ENCODE data around the gene CASP10. TPM values are rescaled to one million over a fixed set of nuclear protein-coding genes. Genes with fewer than 3 reads are reported as not detected.

The CASP10 gene
- total RNA-seq, result 10 to 100 TPM in 2 of 9 donors, 1 to 10 TPM in 7; 4.3 to 24.0 (median 5.8) TPM
- 1 to 10 TPM; 2.8 to 3.5 TPM for polyA plus RNA-seq
- long read RNA-seq, donor 1, result 0 reads
- long read RNA-seq, donor 2, full-length matches to known transcripts, result 3 of 8 reads
- long read RNA-seq, donor 2, partial matches to known transcripts, result 1 of 8 reads
- long read RNA-seq, donor 2, other reads (novel, unspliced or antisense), result 4 of 8 reads
- long read RNA-seq, donor 3, partial matches to known transcripts, result 0 of 3 reads
- long read RNA-seq, donor 3, other reads (novel, unspliced or antisense), result 2 of 3 reads

DNA sequence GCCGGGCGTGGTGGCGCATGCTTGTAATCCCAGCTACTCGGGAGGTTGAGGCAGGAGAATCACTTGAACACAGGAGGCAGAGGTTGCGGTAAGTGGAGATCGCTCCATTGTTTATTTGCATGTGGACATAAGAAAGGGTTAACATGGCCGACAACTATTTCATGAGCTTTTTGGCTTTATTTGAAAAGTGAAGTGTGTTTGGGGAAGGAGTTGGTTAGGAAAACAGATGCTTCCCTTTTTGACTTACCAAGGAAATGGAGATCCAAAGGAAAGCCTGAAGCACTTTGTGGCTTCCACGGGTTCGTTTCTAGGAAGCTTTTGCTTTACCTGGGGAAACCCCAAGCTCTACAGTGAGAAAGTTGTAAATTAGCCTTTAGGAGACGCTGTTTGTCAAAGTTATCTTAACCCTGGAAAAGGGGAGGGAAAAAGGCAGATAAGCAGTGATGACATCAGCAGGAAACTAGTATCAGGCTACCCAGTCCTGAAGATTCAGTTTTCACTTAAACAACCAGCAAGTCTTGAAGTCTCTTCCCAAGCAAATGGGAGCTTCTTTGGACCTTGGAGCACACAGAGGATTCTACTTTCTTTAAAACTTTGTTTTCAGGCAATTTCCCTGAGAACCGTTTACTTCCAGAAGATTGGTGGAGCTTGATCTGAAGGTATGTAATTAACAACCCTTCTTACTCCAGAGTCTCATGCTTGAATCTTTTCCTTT, at the start of gene CASP10:
TSS of gene CASP10 (plus strand) at position 492 of the 715 bp plus-strand sequence. CDS start 2,637 bp downstream, outside the sequence.
- TF ChIP-seq, protein P1, sequence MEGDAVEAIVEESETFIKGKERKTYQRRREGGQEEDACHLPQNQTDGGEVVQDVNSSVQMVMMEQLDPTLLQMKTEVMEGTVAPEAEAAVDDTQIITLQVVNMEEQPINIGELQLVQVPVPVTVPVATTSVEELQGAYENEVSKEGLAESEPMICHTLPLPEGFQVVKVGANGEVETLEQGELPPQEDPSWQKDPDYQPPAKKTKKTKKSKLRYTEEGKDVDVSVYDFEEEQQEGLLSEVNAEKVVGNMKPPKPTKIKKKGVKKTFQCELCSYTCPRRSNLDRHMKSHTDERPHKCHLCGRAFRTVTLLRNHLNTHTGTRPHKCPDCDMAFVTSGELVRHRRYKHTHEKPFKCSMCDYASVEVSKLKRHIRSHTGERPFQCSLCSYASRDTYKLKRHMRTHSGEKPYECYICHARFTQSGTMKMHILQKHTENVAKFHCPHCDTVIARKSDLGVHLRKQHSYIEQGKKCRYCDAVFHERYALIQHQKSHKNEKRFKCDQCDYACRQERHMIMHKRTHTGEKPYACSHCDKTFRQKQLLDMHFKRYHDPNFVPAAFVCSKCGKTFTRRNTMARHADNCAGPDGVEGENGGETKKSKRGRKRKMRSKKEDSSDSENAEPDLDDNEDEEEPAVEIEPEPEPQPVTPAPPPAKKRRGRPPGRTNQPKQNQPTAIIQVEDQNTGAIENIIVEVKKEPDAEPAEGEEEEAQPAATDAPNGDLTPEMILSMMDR (IDR thresholded peaks at IDR 0.05), result peak in 11 of 12 donors; percentile 2 to 69 (median 53)
- peak in 1 of 2 donors; percentile 42 for TF ChIP-seq POLR2A (IDR thresholded peaks at IDR 0.05)
- Histone ChIP-seq H3K4me3 (peak within 1 kb of the TSS; percentile 12 to 73 (median 61)), H3K36me3 (peaks cover 0 to 19% (median 3%) of the 10 kb centered on the region in 9 donors), H3K4me1 (peaks cover 0 to 49% (median 1%) of the 10 kb centered on the region in 12 donors), H3K9me3 (no peaks in the 10 kb centered on the region), H3K27ac (peak within 1 kb of the TSS; percentile 33 to 92 (median 74)), H3K27me3 (no peaks in the 10 kb centered on the region)
- peak in 1 of 5 donors; percentile 23 for DNase-seq
- intact Hi-C loops (cut with DNase I), result loop anchor here in 6 of 10 donors (1.0 to 5.0 kb wide), 3 partner anchors 49 to 50 kb away; no protein-coding TSS in a partner anchor
- peak; percentile 52 to 88 (median 74) for ATAC-seq
- 46 to 56% (median 47%) methylated on average over 11 of the region's 11 CpGs for WGBS, 4 donors

DNA sequence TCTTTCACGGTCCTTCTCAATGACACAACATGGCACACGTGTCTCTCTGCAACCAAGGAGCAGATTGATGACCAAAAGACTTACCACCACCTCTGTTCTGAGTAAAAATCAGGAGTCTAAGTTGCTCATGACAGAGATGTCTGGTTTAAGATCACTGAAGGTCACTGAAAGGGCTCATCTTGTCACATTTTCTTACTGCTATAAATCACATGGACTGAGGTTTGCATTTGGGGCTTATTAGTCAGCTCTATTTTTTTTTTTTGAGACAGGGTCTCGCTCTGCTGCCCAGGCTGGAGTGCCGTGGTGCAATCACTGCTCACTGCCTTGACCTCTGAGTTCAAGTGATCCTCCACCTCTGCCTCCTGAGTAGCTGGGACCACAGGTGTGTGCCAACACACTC, 47.6 kb upstream of the CASP10 start:
- ATAC-seq (no peak), DNase-seq (no peak)
- Histone ChIP-seq H3K9me3 (no peaks in the 10 kb centered on the region), H3K4me3 (no peak overlapping the region), H3K27me3 (no peaks in the 10 kb centered on the region), H3K36me3 (peaks cover 0 to 95% (median 86%) of the 10 kb centered on the region in 9 donors), H3K27ac (peak overlapping the region; percentile 45 to 100 (median 99)), H3K4me1 (peaks cover 11 to 97% (median 62%) of the 10 kb centered on the region in 12 donors)
- intact Hi-C loops (cut with DNase I), result no loop called here
- 59 to 76% (median 71%) methylated on average over 4 of the region's 4 CpGs for WGBS, 4 donors
- TF ChIP-seq, protein P1 (IDR thresholded peaks at IDR 0.05), result no peak
- no peak for TF ChIP-seq POLR2A (IDR thresholded peaks at IDR 0.05)

- WGBS, 4 donors, result 29 to 56% (median 44%) methylated on average over 1 to 3 of the region's 3 CpGs
- DNase-seq, result no peak
- intact Hi-C loops (cut with DNase I), result no loop called here
- no peaks in the 10 kb centered on the region for H3K27me3 ChIP-seq
- peak overlapping the region in 11 of 12 donors; percentile 11 to 100 (median 99) for H3K27ac ChIP-seq
- H3K9me3 ChIP-seq, result no peaks in the 10 kb centered on the region
- H3K4me1 ChIP-seq, result peaks cover 3 to 81% (median 47%) of the 10 kb centered on the region in 12 donors
- H3K4me3 ChIP-seq, result no peak overlapping the region
- H3K36me3 ChIP-seq, result peaks cover 2 to 99% (median 91%) of the 10 kb centered on the region in 9 donors
- TF ChIP-seq POLR2A (IDR thresholded peaks at IDR 0.05), result no peak
- TF ChIP-seq, protein P1 (IDR thresholded peaks at IDR 0.05), result no peak
- peak in 1 of 4 donors; percentile 8 for ATAC-seq
Measured at GRCh38 chr2:201136889-201137321, 46.0 kb upstream of the CASP10 start.
